GM23338 (cell line): ENCODE results near the gene EPPIN. TPM values are rescaled to one million over a fixed set of nuclear protein-coding genes. Genes with fewer than 3 reads are reported as not detected.

Experiments
- ATAC-seq: fragments of 200-7000 bp; cut with Tn5 transposase; 3 replicates; pipeline ENCODE4 v1.9.1; 2020
- DNase-seq: peaks from one replicate; pipeline ENCODE4 v3.0.0-alpha.2; 2015; ENCODE audit warnings: low spot score
- H2AFZ ChIP-seq: fragments of 200-600 bp; sonication (generic); 2 replicates; pipeline ENCODE4 v1.8.0; 2016; ENCODE audit warnings: antibody characterized with exemption, mild to moderate bottlenecking, moderate library complexity
- H3F3A ChIP-seq: fragments of 200-600 bp; sonication (generic); replicated peaks from 2 replicates; pipeline ENCODE4 v1.8.0; 2017; ENCODE audit warnings: antibody characterized with exemption, mixed run types, low read depth
- H3K27ac ChIP-seq: fragments of 200-600 bp; sonication (generic); 2 replicates; pipeline ENCODE4 v1.6.1; 2016; ENCODE audit warnings: low read depth
- H3K27me3 ChIP-seq: fragments of 200-600 bp; sonication (generic); 2 replicates; pipeline ENCODE4 v1.8.0; 2016; ENCODE audit warnings: mild to moderate bottlenecking, mixed run types, moderate library complexity; ENCODE audit not compliant: insufficient read depth
- H3K36me3 ChIP-seq: fragments of 200-600 bp; sonication (generic); 2 replicates; pipeline ENCODE4 v1.8.0; 2016; ENCODE audit warnings: mild to moderate bottlenecking; ENCODE audit not compliant: insufficient read depth
- H3K4me1 ChIP-seq: fragments of 200-600 bp; sonication (generic); 2 replicates; pipeline ENCODE4 v1.8.0; 2016; ENCODE audit warnings: mild to moderate bottlenecking, moderate library complexity; ENCODE audit not compliant: insufficient read depth
- H3K4me2 ChIP-seq: fragments of 200-600 bp; sonication (generic); 2 replicates; pipeline ENCODE4 v1.7.1; 2017; ENCODE audit warnings: mixed run types
- H3K4me3 ChIP-seq: fragments of 200-600 bp; sonication (generic); 2 replicates; pipeline ENCODE4 v1.6.1; 2016; ENCODE audit warnings: mixed run types
- H3K79me2 ChIP-seq: fragments of 200-600 bp; sonication (generic); replicated peaks from 2 replicates; pipeline ENCODE4 v1.8.0; 2017; ENCODE audit warnings: mild to moderate bottlenecking; ENCODE audit not compliant: insufficient read depth
- H3K9me2 ChIP-seq: fragments of 200-600 bp; sonication (generic); 2 replicates; pipeline ENCODE4 v1.8.0; 2017; ENCODE audit not compliant: insufficient read depth
- H4K20me1 ChIP-seq: fragments of 200-600 bp; sonication (generic); replicated peaks from 2 replicates; pipeline ENCODE4 v1.8.0; 2017; ENCODE audit warnings: mild to moderate bottlenecking; ENCODE audit not compliant: insufficient read depth
- H3K27ac Mint-ChIP-seq: 2 replicates; pipeline ENCODE4 v1.8.0; 2020; ENCODE audit warnings: inconsistent platforms, mild to moderate bottlenecking, moderate library complexity, mixed read lengths
- H3K27me3 Mint-ChIP-seq: 3 replicates; pipeline ENCODE4 v1.8.0; 2022; ENCODE audit warnings: low read depth, mild to moderate bottlenecking, moderate library complexity, mixed read lengths, inconsistent platforms; ENCODE audit not compliant: insufficient read depth, poor library complexity
- H3K36me3 Mint-ChIP-seq: 3 replicates; pipeline ENCODE4 v1.8.0; 2021; ENCODE audit warnings: low read depth, mild to moderate bottlenecking, inconsistent platforms, moderate library complexity, mixed read lengths
- H3K4me1 Mint-ChIP-seq: 3 replicates; pipeline ENCODE4 v1.8.0; 2020; ENCODE audit warnings: mild to moderate bottlenecking, inconsistent platforms, mixed read lengths
- H3K4me3 Mint-ChIP-seq: 3 replicates; pipeline ENCODE4 v1.8.0; 2021; ENCODE audit warnings: moderate library complexity, mild to moderate bottlenecking, inconsistent platforms, mixed read lengths
- H3K9me3 Mint-ChIP-seq: 3 replicates; pipeline ENCODE4 v1.8.0; 2020; ENCODE audit warnings: moderate library complexity, mild to moderate bottlenecking, inconsistent platforms, mixed read lengths
- EZH2phosphoT487 ChIP-seq: fragments of 200-600 bp; sonication (generic); IDR thresholded peaks from one replicate; pipeline ENCODE4 v1.8.1; 2018; ENCODE audit warnings: antibody characterized with exemption; ENCODE audit not compliant: unreplicated experiment
- polyA plus RNA-seq: library from polyadenylated mRNA; unstranded; fragments of >200 nt; fragmentation: Nextera tagmentation; extraction: Ambion mirVana; gene quantifications from 2 replicates; pipeline ENCODE4 v1.2.1, GENCODE V29; 2016
- total RNA-seq: library from RNA; depleted of rRNA; stranded (reverse); fragments of >200 nt; shearing (Covaris generic); gene quantifications from 2 replicates; pipeline ENCODE4 v1.2.3, GENCODE V29; 2014
- TF ChIP-seq, protein P1 (sequence below): fragments of 250-450 bp; sonication (Bioruptor Pico); IDR thresholded peaks from 2 replicates; pipeline ENCODE4 v1.5.0; 2020; ENCODE audit warnings: mild to moderate bottlenecking, moderate library complexity
- TF ChIP-seq, protein P2 (sequence below), 2 experiments: fragments of 200-600 bp in 1 of 2; sonication (generic) in 1 of 2; conservative IDR thresholded peaks; 2 replicates each; pipeline versions ENCODE4 v1.5.1 to v1.6.1; 2016 to 2017; ENCODE audit warnings: antibody characterized with exemption in 2 of 2, low read depth in 2 of 2, mild to moderate bottlenecking in 2 of 2, moderate library complexity in 1 of 2

The EPPIN gene
- total and polyA plus RNA-seq, 2 experiments from 2014 or later, result 0.78 TPM; not detected in 1

DNA sequence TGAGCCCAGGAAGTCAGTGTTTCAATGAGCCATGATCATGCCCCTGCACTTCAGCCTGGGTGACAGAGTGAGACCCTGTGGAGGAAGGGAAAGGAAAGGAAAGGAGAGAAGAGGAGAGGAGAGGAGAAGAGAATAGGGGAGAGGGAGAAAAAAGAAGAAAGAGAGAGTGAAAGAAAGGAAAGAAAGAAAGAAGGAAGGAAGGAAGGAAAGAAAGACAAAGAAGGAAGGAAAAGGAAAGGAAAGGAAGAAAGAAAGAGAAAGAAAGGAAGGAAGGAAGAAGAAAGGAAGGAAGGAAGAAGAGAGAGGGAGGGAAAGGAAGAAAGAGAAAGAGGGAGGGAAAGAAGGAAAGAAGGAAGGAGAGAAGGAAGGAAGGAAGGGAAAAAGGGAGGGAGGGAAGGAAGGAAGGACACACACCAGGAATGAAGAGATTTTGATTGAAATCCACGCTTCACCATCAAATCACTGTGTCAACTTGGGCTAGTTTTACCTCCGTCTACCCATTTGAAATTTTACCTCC is 17.6 kb upstream of the EPPIN start (continued):
- TF ChIP-seq, protein P1, sequence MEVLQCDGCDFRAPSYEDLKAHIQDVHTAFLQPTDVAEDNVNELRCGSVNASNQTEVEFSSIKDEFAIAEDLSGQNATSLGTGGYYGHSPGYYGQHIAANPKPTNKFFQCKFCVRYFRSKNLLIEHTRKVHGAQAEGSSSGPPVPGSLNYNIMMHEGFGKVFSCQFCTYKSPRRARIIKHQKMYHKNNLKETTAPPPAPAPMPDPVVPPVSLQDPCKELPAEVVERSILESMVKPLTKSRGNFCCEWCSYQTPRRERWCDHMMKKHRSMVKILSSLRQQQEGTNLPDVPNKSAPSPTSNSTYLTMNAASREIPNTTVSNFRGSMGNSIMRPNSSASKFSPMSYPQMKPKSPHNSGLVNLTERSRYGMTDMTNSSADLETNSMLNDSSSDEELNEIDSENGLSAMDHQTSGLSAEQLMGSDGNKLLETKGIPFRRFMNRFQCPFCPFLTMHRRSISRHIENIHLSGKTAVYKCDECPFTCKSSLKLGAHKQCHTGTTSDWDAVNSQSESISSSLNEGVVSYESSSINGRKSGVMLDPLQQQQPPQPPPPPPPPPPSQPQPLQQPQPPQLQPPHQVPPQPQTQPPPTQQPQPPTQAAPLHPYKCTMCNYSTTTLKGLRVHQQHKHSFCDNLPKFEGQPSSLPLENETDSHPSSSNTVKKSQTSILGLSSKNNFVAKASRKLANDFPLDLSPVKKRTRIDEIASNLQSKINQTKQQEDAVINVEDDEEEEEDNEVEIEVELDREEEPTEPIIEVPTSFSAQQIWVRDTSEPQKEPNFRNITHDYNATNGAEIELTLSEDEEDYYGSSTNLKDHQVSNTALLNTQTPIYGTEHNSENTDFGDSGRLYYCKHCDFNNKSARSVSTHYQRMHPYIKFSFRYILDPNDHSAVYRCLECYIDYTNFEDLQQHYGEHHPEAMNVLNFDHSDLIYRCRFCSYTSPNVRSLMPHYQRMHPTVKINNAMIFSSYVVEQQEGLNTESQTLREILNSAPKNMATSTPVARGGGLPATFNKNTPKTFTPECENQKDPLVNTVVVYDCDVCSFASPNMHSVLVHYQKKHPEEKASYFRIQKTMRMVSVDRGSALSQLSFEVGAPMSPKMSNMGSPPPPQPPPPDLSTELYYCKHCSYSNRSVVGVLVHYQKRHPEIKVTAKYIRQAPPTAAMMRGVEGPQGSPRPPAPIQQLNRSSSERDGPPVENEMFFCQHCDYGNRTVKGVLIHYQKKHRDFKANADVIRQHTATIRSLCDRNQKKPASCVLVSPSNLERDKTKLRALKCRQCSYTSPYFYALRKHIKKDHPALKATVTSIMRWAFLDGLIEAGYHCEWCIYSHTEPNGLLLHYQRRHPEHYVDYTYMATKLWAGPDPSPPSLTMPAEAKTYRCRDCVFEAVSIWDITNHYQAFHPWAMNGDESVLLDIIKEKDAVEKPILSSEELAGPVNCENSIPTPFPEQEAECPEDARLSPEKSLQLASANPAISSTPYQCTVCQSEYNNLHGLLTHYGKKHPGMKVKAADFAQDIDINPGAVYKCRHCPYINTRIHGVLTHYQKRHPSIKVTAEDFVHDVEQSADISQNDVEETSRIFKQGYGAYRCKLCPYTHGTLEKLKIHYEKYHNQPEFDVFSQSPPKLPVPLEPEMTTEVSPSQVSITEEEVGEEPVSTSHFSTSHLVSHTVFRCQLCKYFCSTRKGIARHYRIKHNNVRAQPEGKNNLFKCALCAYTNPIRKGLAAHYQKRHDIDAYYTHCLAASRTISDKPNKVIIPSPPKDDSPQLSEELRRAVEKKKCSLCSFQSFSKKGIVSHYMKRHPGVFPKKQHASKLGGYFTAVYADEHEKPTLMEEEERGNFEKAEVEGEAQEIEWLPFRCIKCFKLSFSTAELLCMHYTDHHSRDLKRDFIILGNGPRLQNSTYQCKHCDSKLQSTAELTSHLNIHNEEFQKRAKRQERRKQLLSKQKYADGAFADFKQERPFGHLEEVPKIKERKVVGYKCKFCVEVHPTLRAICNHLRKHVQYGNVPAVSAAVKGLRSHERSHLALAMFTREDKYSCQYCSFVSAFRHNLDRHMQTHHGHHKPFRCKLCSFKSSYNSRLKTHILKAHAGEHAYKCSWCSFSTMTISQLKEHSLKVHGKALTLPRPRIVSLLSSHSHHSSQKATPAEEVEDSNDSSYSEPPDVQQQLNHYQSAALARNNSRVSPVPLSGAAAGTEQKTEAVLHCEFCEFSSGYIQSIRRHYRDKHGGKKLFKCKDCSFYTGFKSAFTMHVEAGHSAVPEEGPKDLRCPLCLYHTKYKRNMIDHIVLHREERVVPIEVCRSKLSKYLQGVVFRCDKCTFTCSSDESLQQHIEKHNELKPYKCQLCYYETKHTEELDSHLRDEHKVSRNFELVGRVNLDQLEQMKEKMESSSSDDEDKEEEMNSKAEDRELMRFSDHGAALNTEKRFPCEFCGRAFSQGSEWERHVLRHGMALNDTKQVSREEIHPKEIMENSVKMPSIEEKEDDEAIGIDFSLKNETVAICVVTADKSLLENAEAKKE (CRISPR knock-in tag), result no peak
- no peak for TF ChIP-seq EZH2phosphoT487

DNA sequence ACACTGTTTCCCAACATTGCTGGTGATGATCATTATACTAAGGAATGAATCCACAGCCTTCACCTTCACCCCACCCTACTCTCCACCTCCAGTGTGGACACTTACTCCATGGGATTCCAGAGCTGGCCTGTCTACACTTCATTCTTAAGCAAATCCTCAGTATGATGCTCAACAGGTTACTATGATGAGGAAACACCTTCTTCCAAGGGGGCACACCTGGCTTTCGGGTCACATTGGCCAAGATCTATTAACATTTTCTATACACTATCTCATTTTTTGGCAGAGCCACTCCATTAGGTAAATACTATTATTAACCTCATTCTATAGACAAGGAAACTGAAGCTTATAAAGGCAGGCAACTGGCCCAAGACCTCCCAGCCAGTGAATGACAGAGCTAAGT is 8.0 kb upstream of the EPPIN start:
- Mint-ChIP-seq H3K27ac (no peak overlapping the region), H3K9me3 (no peaks in the 10 kb centered on the region; the same call in 2 of the 3 replicates)
- no peaks in the 10 kb centered on the region for H4K20me1 ChIP-seq
- TF ChIP-seq, protein P2, sequence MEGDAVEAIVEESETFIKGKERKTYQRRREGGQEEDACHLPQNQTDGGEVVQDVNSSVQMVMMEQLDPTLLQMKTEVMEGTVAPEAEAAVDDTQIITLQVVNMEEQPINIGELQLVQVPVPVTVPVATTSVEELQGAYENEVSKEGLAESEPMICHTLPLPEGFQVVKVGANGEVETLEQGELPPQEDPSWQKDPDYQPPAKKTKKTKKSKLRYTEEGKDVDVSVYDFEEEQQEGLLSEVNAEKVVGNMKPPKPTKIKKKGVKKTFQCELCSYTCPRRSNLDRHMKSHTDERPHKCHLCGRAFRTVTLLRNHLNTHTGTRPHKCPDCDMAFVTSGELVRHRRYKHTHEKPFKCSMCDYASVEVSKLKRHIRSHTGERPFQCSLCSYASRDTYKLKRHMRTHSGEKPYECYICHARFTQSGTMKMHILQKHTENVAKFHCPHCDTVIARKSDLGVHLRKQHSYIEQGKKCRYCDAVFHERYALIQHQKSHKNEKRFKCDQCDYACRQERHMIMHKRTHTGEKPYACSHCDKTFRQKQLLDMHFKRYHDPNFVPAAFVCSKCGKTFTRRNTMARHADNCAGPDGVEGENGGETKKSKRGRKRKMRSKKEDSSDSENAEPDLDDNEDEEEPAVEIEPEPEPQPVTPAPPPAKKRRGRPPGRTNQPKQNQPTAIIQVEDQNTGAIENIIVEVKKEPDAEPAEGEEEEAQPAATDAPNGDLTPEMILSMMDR (conservative IDR thresholded peaks at IDR 0.05; ENCODE audit: low read depth in 2 of 2), result no peak
- TF ChIP-seq, protein P1 (CRISPR knock-in tag), result no peak

More for the DNA sequence above, 8.0 kb upstream of the EPPIN start:
- Histone ChIP-seq H3K36me3 (no peaks in the 10 kb centered on the region), H3K27ac (no peak overlapping the region), H3K4me1 (no peaks in the 10 kb centered on the region), H2AFZ (no peak overlapping the region), H3K4me2 (no peak overlapping the region), H3K27me3 (no peaks in the 10 kb centered on the region), H3F3A (no peaks in the 10 kb centered on the region), H3K79me2 (no peaks in the 10 kb centered on the region), H3K4me3 (no peak overlapping the region), H3K9me2 (peaks cover 36% of the 10 kb centered on the region)
- Mint-ChIP-seq H3K4me1 (no peaks in the 10 kb centered on the region), H3K4me3 (no peak overlapping the region), H3K27me3 (no peaks in the 10 kb centered on the region), H3K36me3 (no peaks in the 10 kb centered on the region; the same call in 2 of the 3 replicates)
- DNase-seq (no peak), ATAC-seq (no peak)
